Kidney (tissue), 14 donors: ENCODE measurements around the gene TCF4. TPM values are rescaled to one million over a fixed set of nuclear protein-coding genes. Genes with fewer than 3 reads are reported as not detected.

ENCODE experiments used
- DNase-seq, 5 donors: peaks; one replicate each; pipeline ENCODE4 v3.0.0-alpha.2; 2013 to 2020
- FAIRE-seq: peaks from 2 replicates; lab custom pipeline; 2012; peaks lifted over from hg19 to GRCh38; lab: Jason Lieb, UNC
- H3K27ac ChIP-seq, 2 donors: one replicate each; pipeline ENCODE4 v1.7.0; 2013; ENCODE audit warnings: low read depth in 2 of 2, low read length in 2 of 2, inconsistent platforms in 1 of 2
- H3K27me3 ChIP-seq: one replicate; pipeline ENCODE4 v1.7.1; 2013; ENCODE audit warnings: low read length, inconsistent platforms; ENCODE audit not compliant: control insufficient read depth, insufficient read depth
- H3K36me3 ChIP-seq, 3 donors: one replicate each; pipeline versions ENCODE4 v1.7.0 to v1.7.1; 2013; ENCODE audit warnings: low read length in 3 of 3, control low read depth in 1 of 3, inconsistent platforms in 1 of 3; ENCODE audit not compliant: insufficient read depth in 3 of 3, control insufficient read depth in 2 of 3
- H3K4me1 ChIP-seq, 3 donors: one replicate each; pipeline versions ENCODE4 v1.7.0 to v1.7.1; 2013; ENCODE audit warnings: low read length in 3 of 3, inconsistent platforms in 1 of 3, low read depth in 1 of 3; ENCODE audit not compliant: control insufficient read depth in 2 of 3, insufficient read depth in 2 of 3
- H3K4me3 ChIP-seq, 3 donors: one replicate each; pipeline versions ENCODE4 v1.7.0 to v1.8.1; 2013; ENCODE audit warnings: low read length in 3 of 3, control low read depth in 1 of 3, inconsistent platforms in 1 of 3
- H3K9ac ChIP-seq, 3 donors: one replicate each; pipeline versions ENCODE4 v1.7.0 to v1.7.1; 2013; ENCODE audit warnings: low read length in 3 of 3, control low read depth in 1 of 3, inconsistent platforms in 1 of 3
- H3K9me3 ChIP-seq, 3 donors: one replicate each; pipeline versions ENCODE4 v1.7.0 to v1.7.1; 2013; ENCODE audit warnings: low read length in 3 of 3, control low read depth in 1 of 3, inconsistent platforms in 1 of 3; ENCODE audit not compliant: control insufficient read depth in 2 of 3, insufficient read depth in 1 of 3
- intact Hi-C: fragments of 100-400 bp; cut with DNase I; formaldehyde crosslinking; loops from one replicate; pipeline ENCODE4 v1.11.1; 2022
- polyA plus RNA-seq: library from polyadenylated mRNA; stranded (reverse); fragments of 350-450 nt; fragmentation: Illumina TruSeq; extraction: RNeasy Lipid Tissue Mini Kit (QIAGEN cat#74804); gene quantifications from one replicate; pipeline ENCODE4 v1.2.3, GENCODE V29; 2014; ENCODE audit warnings: low read depth, low replicate concordance; ENCODE audit not compliant: insufficient read depth
- total RNA-seq: library from RNA; stranded (reverse); fragmentation: NEBNext Ultra II Directional; extraction: Animal tissue kit (Norgen Biotek cat#: 25700); gene quantifications from one replicate; pipeline ENCODE4 v1.2.1, GENCODE V29; 2021
- TF ChIP-seq, protein P1 (sequence below): IDR thresholded peaks from 3 replicates; pipeline ENCODE4 v1.5.1; 2012; ENCODE audit warnings: mild to moderate bottlenecking, moderate library complexity, borderline replicate concordance; ENCODE audit not compliant: insufficient read depth; ENCODE audit errors: extremely low read depth
- donor health status: control.
- donor health status: control.
- donor health status: control.
- donor health status: control.
- donor health status: control.
- donor health status: DM: yes; HTN: yes; CAD: no.
- donor health status: Normal renal cell carcinoma (clear cell type).

TCF4 gene
- total and polyA plus RNA-seq, 2 donors from 2014 or later: 4.4 to 60.3 TPM

DNA sequence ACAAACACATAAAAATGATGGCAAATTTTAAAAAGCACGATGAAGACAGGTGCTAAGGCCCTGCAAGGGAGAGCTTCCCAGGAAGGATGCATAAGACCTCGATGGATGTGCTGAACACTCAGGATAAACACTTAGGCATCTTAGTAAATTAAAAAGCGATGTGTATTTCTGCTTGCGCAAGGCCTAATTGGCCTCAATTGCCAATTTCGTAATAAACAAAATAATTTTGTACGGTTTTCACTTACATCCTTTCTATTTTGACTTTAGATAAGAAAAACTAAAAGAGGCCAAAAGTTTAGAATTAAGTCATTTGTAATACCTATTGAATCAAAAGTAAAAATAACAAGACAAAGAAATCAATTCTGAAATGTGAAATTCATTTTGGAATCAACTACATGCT lies 189.1 kb downstream of the TCF4 start:
- H3K4me1 ChIP-seq: no peaks in the 10 kb centered on the region
- H3K27ac ChIP-seq: no peak overlapping the region
- H3K9ac ChIP-seq: no peak overlapping the region
- DNase-seq (no peak), FAIRE-seq (no peak)
- H3K4me3 ChIP-seq: no peak overlapping the region
- no peaks in the 10 kb centered on the region for H3K36me3 ChIP-seq
- intact Hi-C loops: no loop called here
- H3K27me3 ChIP-seq: no peaks in the 10 kb centered on the region
- TF ChIP-seq, protein P1, sequence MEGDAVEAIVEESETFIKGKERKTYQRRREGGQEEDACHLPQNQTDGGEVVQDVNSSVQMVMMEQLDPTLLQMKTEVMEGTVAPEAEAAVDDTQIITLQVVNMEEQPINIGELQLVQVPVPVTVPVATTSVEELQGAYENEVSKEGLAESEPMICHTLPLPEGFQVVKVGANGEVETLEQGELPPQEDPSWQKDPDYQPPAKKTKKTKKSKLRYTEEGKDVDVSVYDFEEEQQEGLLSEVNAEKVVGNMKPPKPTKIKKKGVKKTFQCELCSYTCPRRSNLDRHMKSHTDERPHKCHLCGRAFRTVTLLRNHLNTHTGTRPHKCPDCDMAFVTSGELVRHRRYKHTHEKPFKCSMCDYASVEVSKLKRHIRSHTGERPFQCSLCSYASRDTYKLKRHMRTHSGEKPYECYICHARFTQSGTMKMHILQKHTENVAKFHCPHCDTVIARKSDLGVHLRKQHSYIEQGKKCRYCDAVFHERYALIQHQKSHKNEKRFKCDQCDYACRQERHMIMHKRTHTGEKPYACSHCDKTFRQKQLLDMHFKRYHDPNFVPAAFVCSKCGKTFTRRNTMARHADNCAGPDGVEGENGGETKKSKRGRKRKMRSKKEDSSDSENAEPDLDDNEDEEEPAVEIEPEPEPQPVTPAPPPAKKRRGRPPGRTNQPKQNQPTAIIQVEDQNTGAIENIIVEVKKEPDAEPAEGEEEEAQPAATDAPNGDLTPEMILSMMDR: no peak
- no peaks in the 10 kb centered on the region for H3K9me3 ChIP-seq

DNA sequence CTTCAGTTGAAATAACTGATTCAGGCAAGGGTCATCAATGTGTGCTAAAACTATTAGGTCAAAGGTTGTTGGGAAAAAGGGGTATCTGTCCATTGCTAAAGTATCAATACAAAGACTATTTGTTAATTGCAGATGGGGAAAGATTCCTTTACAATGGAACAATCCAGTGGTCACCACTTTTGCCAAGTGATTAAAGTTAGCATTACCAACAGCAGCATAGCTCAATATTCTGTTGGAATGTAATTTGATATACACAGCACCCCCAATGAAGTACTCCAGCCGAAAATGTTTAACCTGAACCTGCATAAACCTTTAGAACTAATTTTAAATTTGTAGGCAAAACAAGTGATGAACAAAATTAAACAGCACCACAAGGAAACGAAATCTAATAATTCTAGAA lies 191.0 kb downstream of the TCF4 start:
- FAIRE-seq: no peak
- H3K4me3 ChIP-seq: no peak overlapping the region
- no peaks in the 10 kb centered on the region for H3K27me3 ChIP-seq
- no peaks in the 10 kb centered on the region for H3K9me3 ChIP-seq
- no peak overlapping the region for H3K9ac ChIP-seq
- no peaks in the 10 kb centered on the region for H3K4me1 ChIP-seq
- intact Hi-C loops: no loop called here
- H3K27ac ChIP-seq: no peak overlapping the region
- H3K36me3 ChIP-seq: no peaks in the 10 kb centered on the region
- DNase-seq: no peak
- TF ChIP-seq, protein P1: no peak

DNA sequence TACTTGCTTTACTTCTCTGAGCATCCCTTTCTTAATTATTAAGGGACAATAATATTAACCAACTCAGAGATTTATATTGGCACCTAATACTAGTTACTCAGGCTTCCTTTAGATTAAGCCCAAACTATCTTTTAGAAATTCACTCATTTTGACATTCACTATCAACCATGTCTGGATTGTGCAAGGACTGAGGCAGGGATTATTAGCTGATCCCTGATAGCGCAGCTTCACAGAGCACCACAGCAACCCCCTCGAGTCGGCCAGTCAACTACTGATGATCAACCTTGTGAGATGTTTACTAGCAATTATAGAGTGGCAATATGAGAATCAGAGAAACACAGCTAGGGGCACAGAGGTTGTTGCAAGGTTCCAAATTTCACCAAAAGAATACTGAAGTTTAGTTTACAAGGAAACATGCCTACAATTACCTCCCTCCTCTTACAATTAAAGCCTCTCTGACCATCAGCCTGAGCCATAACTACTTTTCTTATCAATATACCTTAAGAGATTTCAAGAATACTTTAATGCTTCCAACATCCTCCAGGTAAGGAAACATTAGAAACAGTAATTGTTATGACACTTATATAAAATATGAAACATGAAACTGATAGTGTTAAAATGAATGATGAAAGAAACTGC lies 191.6 kb downstream of the TCF4 start:
- Histone ChIP-seq H3K9ac (no peak overlapping the region), H3K4me1 (no peaks in the 10 kb centered on the region), H3K27ac (no peak overlapping the region), H3K9me3 (no peaks in the 10 kb centered on the region), H3K36me3 (no peaks in the 10 kb centered on the region), H3K27me3 (no peaks in the 10 kb centered on the region), H3K4me3 (no peak overlapping the region)
- no peak for DNase-seq
- no peak for FAIRE-seq
- TF ChIP-seq, protein P1: no peak
- intact Hi-C loops: no loop called here

DNA sequence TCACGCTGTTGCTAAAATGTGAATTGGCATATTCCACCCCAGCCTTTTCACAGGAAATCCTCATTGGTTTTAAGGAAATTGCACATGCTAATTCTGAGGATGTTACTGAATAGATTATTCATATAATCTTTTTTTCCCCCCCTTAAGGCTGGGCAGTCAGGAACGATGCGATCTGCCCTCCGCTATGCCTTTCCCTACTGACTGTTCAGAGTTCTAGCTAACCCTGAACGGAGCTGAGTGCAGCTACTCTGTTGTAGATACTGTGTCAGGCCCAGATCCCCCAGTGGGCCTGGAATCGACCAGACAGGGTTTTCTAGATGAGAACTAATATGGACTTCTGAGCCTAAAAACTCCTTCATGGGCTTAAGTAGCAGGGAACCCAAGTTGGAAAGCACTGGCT lies 192.2 kb downstream of the TCF4 start:
- intact Hi-C loops: no loop called here
- TF ChIP-seq, protein P1: no peak
- FAIRE-seq (no peak), DNase-seq (no peak)
- no peaks in the 10 kb centered on the region for H3K9me3 ChIP-seq
- H3K4me1 ChIP-seq: no peaks in the 10 kb centered on the region
- H3K36me3 ChIP-seq: no peaks in the 10 kb centered on the region
- H3K9ac ChIP-seq: no peak overlapping the region
- H3K27me3 ChIP-seq: no peaks in the 10 kb centered on the region
- H3K27ac ChIP-seq: no peak overlapping the region
- no peak overlapping the region for H3K4me3 ChIP-seq
